HepG2 (cell line): ENCODE data around the gene NSMF. TPM values are rescaled to one million over a fixed set of nuclear protein-coding genes. Genes with fewer than 3 reads are reported as not detected.

Experiments used
- ARNT ChIP-seq: fragments of 450-650 bp; IDR thresholded peaks from 2 replicates; pipeline ENCODE4 v1.6.1; 2017
- GLI4 ChIP-seq: sonication (generic); formaldehyde crosslinking; IDR thresholded peaks from 2 replicates; pipeline ENCODE4 v1.5.1; 2020; ENCODE audit warnings: missing genetic modification reagents, mild to moderate bottlenecking, moderate library complexity, borderline replicate concordance
- KLF11 ChIP-seq: IDR thresholded peaks from 2 replicates; pipeline ENCODE4 v1.6.1; 2016; ENCODE audit warnings: missing compliant biosample characterization
- PHB2 ChIP-seq: fragments of 450-650 bp; IDR thresholded peaks from 2 replicates; pipeline ENCODE4 v1.6.1; 2018; ENCODE audit not compliant: partially characterized antibody
- ZBTB7A ChIP-seq: sonication (generic); formaldehyde crosslinking; IDR thresholded peaks from 2 replicates; pipeline ENCODE4 v1.8.0; 2022; ENCODE audit warnings: mild to moderate bottlenecking, missing genetic modification reagents
- ZFYVE20 ChIP-seq: sonication (generic); formaldehyde crosslinking; IDR thresholded peaks from 2 replicates; pipeline ENCODE4 v1.8.0; 2023; ENCODE audit warnings: low read depth, mild to moderate bottlenecking, moderate library complexity, missing genetic modification reagents, borderline replicate concordance
- ZNF703 ChIP-seq: sonication (generic); formaldehyde crosslinking; IDR thresholded peaks from 2 replicates; pipeline ENCODE4 v1.5.1; 2020; ENCODE audit warnings: missing genetic modification reagents, mild to moderate bottlenecking, moderate library complexity, borderline replicate concordance
- polyA plus RNA-seq, 8 experiments: library from polyadenylated mRNA; depleted of rRNA in 3 of 8; stranded (reverse) in 7 of 8; unstranded in 1 of 8; fragments of >200 nt; fragmentation: Illumina TruSeq in 4 of 8; extraction: Trizol in 4 of 8; gene quantifications; 2 replicates each; pipeline versions ENCODE4 v1.2.1 to v1.2.3, GENCODE V29; 2011 to 2016; ENCODE audit warnings: low read depth in 4 of 8, missing spikeins in 1 of 8, mixed read lengths in 1 of 8; ENCODE audit not compliant: insufficient read depth in 1 of 8
- total RNA-seq, 5 experiments: library from RNA; depleted of rRNA; stranded (reverse); fragments of >200 nt; fragmentation: Illumina TruSeq; extraction: Trizol; gene quantifications; 2 replicates each; pipeline ENCODE4 v1.2.3, GENCODE V29; 2016; ENCODE audit warnings: low read depth in 1 of 5
- TF ChIP-seq, protein P1 (sequence below), 2 experiments: sonication (generic) in 1 of 2; formaldehyde crosslinking in 1 of 2; IDR thresholded peaks; 2 replicates each; pipeline versions ENCODE4 v1.6.1 to v1.9.0; 2014 to 2022; ENCODE audit warnings: antibody characterized with exemption in 1 of 2, borderline replicate concordance in 1 of 2, inconsistent platforms in 1 of 2, low read depth in 1 of 2, missing genetic modification reagents in 1 of 2
- TF ChIP-seq, protein P2 (sequence below), 2 experiments: fragments of 450-650 bp in 1 of 2; sonication (generic) in 1 of 2; formaldehyde crosslinking in 1 of 2; IDR thresholded peaks; 2 replicates each; pipeline versions ENCODE4 v1.6.1 to v1.8.0; 2016 to 2022; ENCODE audit warnings: antibody characterized with exemption in 1 of 2, mild to moderate bottlenecking in 1 of 2, missing genetic modification reagents in 1 of 2

The NSMF gene
- total and polyA plus RNA-seq, 2 of the 13 experiments (the other 11 are each of a cell fraction or from before 2014, with no cell fraction given) = 44.3 to 183 TPM

DNA sequence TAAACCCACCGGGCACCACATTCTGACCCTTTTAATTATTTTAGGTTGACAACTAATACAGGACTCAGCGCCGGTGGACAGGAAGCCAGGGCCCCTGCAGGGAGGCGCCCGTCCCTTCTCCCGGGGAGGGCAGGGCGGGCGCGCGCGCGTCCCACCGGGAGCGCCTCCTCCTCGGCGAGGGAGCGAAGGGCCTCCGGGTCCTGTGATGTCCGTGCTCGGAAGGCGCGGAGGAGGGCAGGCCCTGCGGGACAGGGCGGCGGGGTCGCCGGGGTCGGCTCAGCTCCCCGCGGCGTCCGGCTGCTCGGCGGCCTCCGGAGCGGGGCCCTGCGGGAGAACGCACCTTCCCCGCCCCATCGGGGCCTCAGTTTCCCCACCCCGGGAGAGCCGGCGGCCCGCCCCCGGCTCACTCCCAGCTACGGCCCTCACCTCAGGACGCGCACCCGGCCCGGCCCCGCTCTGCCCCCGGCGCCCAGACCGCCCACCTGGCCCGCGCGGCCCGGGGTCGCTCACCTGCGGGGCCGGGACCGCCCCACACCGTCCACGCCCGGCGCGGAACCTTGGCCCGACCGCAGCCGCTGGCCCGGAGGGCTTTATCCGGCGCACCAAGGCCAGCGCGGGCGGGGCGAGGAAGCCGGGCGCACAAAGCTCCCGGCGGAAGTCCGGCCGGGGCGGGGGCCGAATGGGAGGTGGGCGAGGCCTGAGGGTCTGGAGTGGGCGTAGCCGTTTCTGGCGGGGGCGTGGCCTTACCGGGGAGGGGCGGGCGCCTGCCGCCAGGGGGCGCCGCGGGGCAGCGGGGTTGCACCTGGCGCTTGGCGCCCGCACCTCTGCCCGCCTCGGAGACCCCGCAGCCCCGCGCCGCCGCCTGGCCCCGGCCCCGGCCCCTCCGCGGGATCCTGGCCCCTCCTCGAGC is 36.3 kb downstream of the NSMF start, which contains the start of the genes EXD3 and NOXA1 (continued):
- TF ChIP-seq, protein P1, sequence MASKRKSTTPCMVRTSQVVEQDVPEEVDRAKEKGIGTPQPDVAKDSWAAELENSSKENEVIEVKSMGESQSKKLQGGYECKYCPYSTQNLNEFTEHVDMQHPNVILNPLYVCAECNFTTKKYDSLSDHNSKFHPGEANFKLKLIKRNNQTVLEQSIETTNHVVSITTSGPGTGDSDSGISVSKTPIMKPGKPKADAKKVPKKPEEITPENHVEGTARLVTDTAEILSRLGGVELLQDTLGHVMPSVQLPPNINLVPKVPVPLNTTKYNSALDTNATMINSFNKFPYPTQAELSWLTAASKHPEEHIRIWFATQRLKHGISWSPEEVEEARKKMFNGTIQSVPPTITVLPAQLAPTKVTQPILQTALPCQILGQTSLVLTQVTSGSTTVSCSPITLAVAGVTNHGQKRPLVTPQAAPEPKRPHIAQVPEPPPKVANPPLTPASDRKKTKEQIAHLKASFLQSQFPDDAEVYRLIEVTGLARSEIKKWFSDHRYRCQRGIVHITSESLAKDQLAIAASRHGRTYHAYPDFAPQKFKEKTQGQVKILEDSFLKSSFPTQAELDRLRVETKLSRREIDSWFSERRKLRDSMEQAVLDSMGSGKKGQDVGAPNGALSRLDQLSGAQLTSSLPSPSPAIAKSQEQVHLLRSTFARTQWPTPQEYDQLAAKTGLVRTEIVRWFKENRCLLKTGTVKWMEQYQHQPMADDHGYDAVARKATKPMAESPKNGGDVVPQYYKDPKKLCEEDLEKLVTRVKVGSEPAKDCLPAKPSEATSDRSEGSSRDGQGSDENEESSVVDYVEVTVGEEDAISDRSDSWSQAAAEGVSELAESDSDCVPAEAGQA (IDR thresholded peaks at IDR 0.05; ENCODE audit: low read depth) = peak; percentile 55
- TF ChIP-seq, protein P1 (CRISPR knock-in tag; IDR thresholded peaks at IDR 0.05; ENCODE audit: borderline replicate concordance) = no peak
- 0 out of 2 replicates have a peak, but pooled peaks have one; percentile 36 for TF ChIP-seq GLI4 (CRISPR knock-in tag)
- no peak for TF ChIP-seq KLF11 (CRISPR knock-in tag)
- no peak for TF ChIP-seq PHB2
- TF ChIP-seq ZBTB7A (CRISPR knock-in tag) = 0 out of 2 replicates have a peak, but pooled peaks have one; percentile 26
- TF ChIP-seq ZNF703 (CRISPR knock-in tag) = no peak
- TF ChIP-seq ZFYVE20 (CRISPR knock-in tag) = no peak
- TF ChIP-seq ARNT = no peak
- TF ChIP-seq, protein P2, sequence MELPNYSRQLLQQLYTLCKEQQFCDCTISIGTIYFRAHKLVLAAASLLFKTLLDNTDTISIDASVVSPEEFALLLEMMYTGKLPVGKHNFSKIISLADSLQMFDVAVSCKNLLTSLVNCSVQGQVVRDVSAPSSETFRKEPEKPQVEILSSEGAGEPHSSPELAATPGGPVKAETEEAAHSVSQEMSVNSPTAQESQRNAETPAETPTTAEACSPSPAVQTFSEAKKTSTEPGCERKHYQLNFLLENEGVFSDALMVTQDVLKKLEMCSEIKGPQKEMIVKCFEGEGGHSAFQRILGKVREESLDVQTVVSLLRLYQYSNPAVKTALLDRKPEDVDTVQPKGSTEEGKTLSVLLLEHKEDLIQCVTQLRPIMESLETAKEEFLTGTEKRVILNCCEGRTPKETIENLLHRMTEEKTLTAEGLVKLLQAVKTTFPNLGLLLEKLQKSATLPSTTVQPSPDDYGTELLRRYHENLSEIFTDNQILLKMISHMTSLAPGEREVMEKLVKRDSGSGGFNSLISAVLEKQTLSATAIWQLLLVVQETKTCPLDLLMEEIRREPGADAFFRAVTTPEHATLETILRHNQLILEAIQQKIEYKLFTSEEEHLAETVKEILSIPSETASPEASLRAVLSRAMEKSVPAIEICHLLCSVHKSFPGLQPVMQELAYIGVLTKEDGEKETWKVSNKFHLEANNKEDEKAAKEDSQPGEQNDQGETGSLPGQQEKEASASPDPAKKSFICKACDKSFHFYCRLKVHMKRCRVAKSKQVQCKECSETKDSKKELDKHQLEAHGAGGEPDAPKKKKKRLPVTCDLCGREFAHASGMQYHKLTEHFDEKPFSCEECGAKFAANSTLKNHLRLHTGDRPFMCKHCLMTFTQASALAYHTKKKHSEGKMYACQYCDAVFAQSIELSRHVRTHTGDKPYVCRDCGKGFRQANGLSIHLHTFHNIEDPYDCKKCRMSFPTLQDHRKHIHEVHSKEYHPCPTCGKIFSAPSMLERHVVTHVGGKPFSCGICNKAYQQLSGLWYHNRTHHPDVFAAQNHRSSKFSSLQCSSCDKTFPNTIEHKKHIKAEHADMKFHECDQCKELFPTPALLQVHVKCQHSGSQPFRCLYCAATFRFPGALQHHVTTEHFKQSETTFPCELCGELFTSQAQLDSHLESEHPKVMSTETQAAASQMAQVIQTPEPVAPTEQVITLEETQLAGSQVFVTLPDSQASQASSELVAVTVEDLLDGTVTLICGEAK (IDR thresholded peaks at IDR 0.05) = peak; percentile 72
- TF ChIP-seq, protein P2 (CRISPR knock-in tag; IDR thresholded peaks at IDR 0.05) = peak; percentile 65; the same call in 1 of the 2 replicates
